HCT116 (cell line): Measurements from ENCODE around the gene POU5F1. TPM values are rescaled to one million over a fixed set of nuclear protein-coding genes. Genes with fewer than 3 reads are reported as not detected.

Experiments
- ATAC-seq: fragments of 200-7000 bp; cut with Tn5 transposase; 2 replicates; pipeline ENCODE4 v1.9.1; 2020; ENCODE audit warnings: mild to moderate bottlenecking, moderate library complexity
- BruUV-seq: library from RNA; stranded (reverse); fragments of 400-500 nt; replicated peaks from 2 replicates; lab custom pipeline; 2021; lab: Mats Ljungman, UMichigan
- CTCF ChIA-PET: fragments of 300-600 bp; sonication (Branson Sonifier 250); formaldehyde crosslinking; loops from one replicate; lab custom pipeline; 2021; ENCODE audit warnings: antibody characterized with exemption; lab: Charles Lee
- POLR2A ChIA-PET: fragments of 300-600, 350-600 bp; sonication (Branson Sonifier 250); formaldehyde crosslinking; loops from one replicate; lab custom pipeline; 2021; ENCODE audit warnings: antibody characterized with exemption; lab: Charles Lee
- RAD21 ChIA-PET, 2 experiments: fragments of 300-600 bp; sonication (Branson Sonifier 250); formaldehyde crosslinking; loops; one replicate each; lab custom pipeline; 2023; ENCODE audit warnings: low total read pairs in 2 of 2; ENCODE audit not compliant: uncharacterized antibody in 2 of 2, unreplicated experiment in 2 of 2, low non-redundant PET in 1 of 2; lab: Charles Lee
- DNase-seq: peaks from one replicate; pipeline ENCODE4 v3.0.0-alpha.2; 2010; ENCODE audit warnings: low read depth, low spot score
- H2AFZ ChIP-seq: fragments of 200-600 bp; shearing (Covaris generic), sonication (generic); 2 replicates; pipeline ENCODE4 v1.6.1; 2017; ENCODE audit warnings: low read depth, mixed run types, mixed read lengths, antibody characterized with exemption, low read length; ENCODE audit not compliant: poor library complexity, severe bottlenecking
- H3K27ac ChIP-seq: 2 replicates; pipeline ENCODE4 v1.5.1; 2012; ENCODE audit warnings: low read depth, low read length
- H3K27me3 ChIP-seq: fragments of 200-600 bp; sonication (generic); 2 replicates; pipeline ENCODE4 v1.6.1; 2016; ENCODE audit warnings: mixed run types, low read length, mixed read lengths; ENCODE audit not compliant: insufficient read depth
- H3K36me3 ChIP-seq, 2 experiments: fragments of 200-500 bp in 1 of 2; fragments of 200-600 bp in 1 of 2; sonication (Bioruptor generic) in 1 of 2; sonication (generic) in 1 of 2; 2 replicates each; pipeline versions ENCODE4 v1.5.1 to v1.6.1; 2014 to 2016; ENCODE audit warnings: low read length in 2 of 2, inconsistent platforms in 1 of 2, mixed read lengths in 1 of 2, mixed run types in 1 of 2; ENCODE audit not compliant: insufficient read depth in 2 of 2, control insufficient read depth in 1 of 2
- H3K4me1 ChIP-seq, 2 experiments: fragments of 200-600 bp in 1 of 2; sonication (generic) in 1 of 2; 2 replicates each; pipeline versions ENCODE4 v1.5.1 to v1.6.1; 2012 to 2017; ENCODE audit warnings: low read length in 2 of 2, inconsistent platforms in 1 of 2, mild to moderate bottlenecking in 1 of 2, mixed read lengths in 1 of 2, mixed run types in 1 of 2, moderate library complexity in 1 of 2; ENCODE audit not compliant: insufficient read depth in 2 of 2, control insufficient read depth in 1 of 2
- H3K4me2 ChIP-seq: fragments of 200-600 bp; sonication (generic); 2 replicates; pipeline ENCODE4 v1.6.1; 2017; ENCODE audit warnings: mixed run types, low read length, mixed read lengths
- H3K4me3 ChIP-seq, 2 experiments: fragments of 200-600 bp in 1 of 2; sonication (generic) in 1 of 2; replicated peaks in 1 of 2; 2 replicates each; pipeline ENCODE4 v1.5.1; 2011 to 2016; ENCODE audit warnings: low read length in 2 of 2, control low read depth in 1 of 2, low read depth in 1 of 2, mild to moderate bottlenecking in 1 of 2, mixed read lengths in 1 of 2, mixed run types in 1 of 2
- H3K79me2 ChIP-seq: fragments of 200-600 bp; sonication (generic); 2 replicates; pipeline ENCODE4 v1.6.1; 2017; ENCODE audit warnings: mild to moderate bottlenecking, mixed run types, low read length, moderate library complexity, mixed read lengths; ENCODE audit not compliant: insufficient read depth
- H3K9ac ChIP-seq: fragments of 200-600 bp; sonication (generic); 2 replicates; pipeline ENCODE4 v1.6.1; 2016; ENCODE audit warnings: low read length, mixed read lengths
- H3K9me2 ChIP-seq: fragments of 200-600 bp; sonication (generic), shearing (Covaris generic); 2 replicates; pipeline ENCODE4 v1.6.1; 2017; ENCODE audit warnings: mixed run types, mild to moderate bottlenecking, moderate library complexity; ENCODE audit not compliant: insufficient read depth
- H3K9me3 ChIP-seq, 2 experiments: fragments of 200-500 bp in 1 of 2; fragments of 200-600 bp in 1 of 2; sonication (Bioruptor generic) in 1 of 2; sonication (generic) in 1 of 2; 2 replicates each; pipeline ENCODE4 v1.6.1; 2014 to 2017; ENCODE audit warnings: low read length in 2 of 2, mixed read lengths in 2 of 2, inconsistent platforms in 1 of 2, low read depth in 1 of 2, mild to moderate bottlenecking in 1 of 2, mixed run types in 1 of 2, moderate library complexity in 1 of 2; ENCODE audit not compliant: control insufficient read depth in 1 of 2, insufficient read depth in 1 of 2
- H4K20me1 ChIP-seq: fragments of 200-600 bp; sonication (generic), shearing (Covaris generic); 2 replicates; pipeline ENCODE4 v1.6.1; 2017; ENCODE audit warnings: mixed run types, mild to moderate bottlenecking, moderate library complexity; ENCODE audit not compliant: insufficient read depth
- CBX3 ChIP-seq: IDR thresholded peaks from 2 replicates; pipeline ENCODE4 v1.6.1; 2012; ENCODE audit warnings: low read depth
- CEBPB ChIP-seq: IDR thresholded peaks from 2 replicates; pipeline ENCODE4 v1.6.1; 2012; ENCODE audit warnings: low read depth
- EGR1 ChIP-seq: IDR thresholded peaks from 2 replicates; pipeline ENCODE4 v1.6.1; 2012; ENCODE audit warnings: low read depth
- ELF1 ChIP-seq: IDR thresholded peaks from 2 replicates; pipeline ENCODE4 v1.6.1; 2012; ENCODE audit warnings: low read depth, borderline replicate concordance
- EZH2 ChIP-seq: fragments of 200-600 bp; sonication (generic); IDR thresholded peaks from 2 replicates; pipeline ENCODE4 v1.6.1; 2017; ENCODE audit warnings: antibody characterized with exemption, mixed run types
- EZH2phosphoT487 ChIP-seq: fragments of 200-600 bp; IDR thresholded peaks from 2 replicates; pipeline ENCODE4 v1.6.1; 2018; ENCODE audit warnings: antibody characterized with exemption, borderline replicate concordance
- FOSL1 ChIP-seq: IDR thresholded peaks from 2 replicates; pipeline ENCODE4 v1.6.1; 2012; ENCODE audit warnings: low read depth
- POLR2A ChIP-seq: IDR thresholded peaks from 2 replicates; pipeline ENCODE4 v1.7.0; 2011; ENCODE audit warnings: borderline replicate concordance; ENCODE audit not compliant: insufficient read depth, insufficient read length; ENCODE audit errors: extremely low read depth
- RAD21 ChIP-seq: IDR thresholded peaks from 2 replicates; pipeline ENCODE4 v1.6.1; 2012; ENCODE audit warnings: low read depth, mild to moderate bottlenecking
- REST ChIP-seq: IDR thresholded peaks from 2 replicates; pipeline ENCODE4 v1.6.1; 2012; ENCODE audit warnings: low read depth
- SIN3A ChIP-seq: IDR thresholded peaks from 2 replicates; pipeline ENCODE4 v1.6.1; 2012; ENCODE audit warnings: low read depth
- SP1 ChIP-seq: IDR thresholded peaks from 2 replicates; pipeline ENCODE4 v1.6.1; 2012; ENCODE audit warnings: low read depth
- SRF ChIP-seq: IDR thresholded peaks from 2 replicates; pipeline ENCODE4 v1.6.1; 2012; ENCODE audit warnings: low read depth
- TCF7L2 ChIP-seq: IDR thresholded peaks from 2 replicates; pipeline ENCODE4 v1.7.0; 2011; ENCODE audit warnings: borderline replicate concordance, inconsistent platforms; ENCODE audit not compliant: insufficient read depth, insufficient read length; ENCODE audit errors: extremely low read depth
- YY1 ChIP-seq: IDR thresholded peaks from 2 replicates; pipeline ENCODE4 v1.6.1; 2011; ENCODE audit warnings: low read length, low read depth, moderate library complexity, mild to moderate bottlenecking; ENCODE audit not compliant: insufficient replicate concordance; ENCODE audit errors: extremely low read depth
- intact Hi-C: fragments of 100-400 bp; cut with micrococcal nuclease; formaldehyde crosslinking; loops from 2 replicates; pipeline ENCODE4 v1.10.0; 2022
- total RNA-seq: library from RNA; stranded (reverse); gene quantifications from one replicate; pipeline ENCODE4 v1.2.1, GENCODE V29; 2021; ENCODE audit not compliant: unreplicated experiment
- TF ChIP-seq, protein P1 (sequence below): IDR thresholded peaks from 2 replicates; pipeline ENCODE4 v1.6.1; 2012
- TF ChIP-seq, protein P2 (sequence below): IDR thresholded peaks from 2 replicates; pipeline ENCODE4 v1.6.1; 2011; ENCODE audit warnings: mild to moderate bottlenecking, low read length, moderate library complexity; ENCODE audit not compliant: insufficient replicate concordance; ENCODE audit errors: extremely low read depth
- TF ChIP-seq, protein P3 (sequence below): IDR thresholded peaks from 2 replicates; pipeline ENCODE4 v1.6.1; 2012
- TF ChIP-seq, protein P4 (sequence below), 3 experiments: fragments of 200-600 bp in 1 of 3; sonication (generic) in 1 of 3; IDR thresholded peaks in 2 of 3; conservative IDR thresholded peaks in 1 of 3; 2 replicates each; pipeline ENCODE4 v1.5.1; 2012 to 2017; ENCODE audit warnings: low read depth in 2 of 3, low read length in 2 of 3, antibody characterized with exemption in 1 of 3, borderline replicate concordance in 1 of 3, control low read depth in 1 of 3, mild to moderate bottlenecking in 1 of 3, mixed read lengths in 1 of 3, mixed run types in 1 of 3, moderate library complexity in 1 of 3; ENCODE audit not compliant: insufficient read depth in 1 of 3

POU5F1 gene
- total RNA-seq, 1 experiment from 2014 or later, result 1.9 TPM

DNA sequence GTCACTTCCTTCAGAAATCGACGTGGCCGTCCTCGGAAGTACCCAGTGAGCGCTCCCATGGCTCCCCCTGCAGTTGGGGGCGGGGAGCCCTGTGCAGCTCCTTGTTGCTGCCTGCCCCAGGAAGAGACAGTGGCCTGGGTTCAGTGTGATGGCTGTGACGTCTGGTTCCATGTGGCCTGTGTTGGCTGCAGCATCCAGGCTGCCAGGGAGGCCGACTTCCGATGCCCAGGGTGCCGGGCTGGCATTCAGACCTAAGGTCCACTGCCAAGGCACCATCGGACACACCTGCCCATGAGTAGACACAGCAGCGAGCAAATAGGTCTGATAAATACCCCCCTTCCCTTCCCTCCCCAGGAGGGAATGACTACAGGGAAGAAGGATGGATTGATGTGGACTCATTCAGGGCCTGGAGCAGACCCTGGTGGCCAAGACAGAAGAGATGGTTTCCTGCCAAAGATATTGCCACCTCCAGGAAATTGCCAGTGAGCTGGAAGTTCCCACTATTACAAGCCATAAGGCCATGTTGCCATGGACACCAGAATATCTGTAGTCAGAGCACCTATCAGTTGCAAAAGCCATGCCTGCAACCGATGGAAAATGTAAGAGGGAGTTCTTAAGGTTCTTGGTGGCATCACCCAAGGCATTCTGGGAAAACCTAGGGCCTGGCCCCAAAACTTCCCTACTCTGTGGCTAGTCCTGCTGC is 7.9 kb downstream of the POU5F1 start:
- Histone ChIP-seq H3K4me1 (peaks cover 13 to 19% of the 10 kb centered on the region in 2 experiments), H3K27ac (no peak overlapping the region), H3K4me2 (no peak overlapping the region), H3K4me3 (no peak overlapping the region), H3K79me2 (peaks cover 5% of the 10 kb centered on the region; the same call in 1 of the 2 replicates), H3K9me2 (no peaks in the 10 kb centered on the region), H3K36me3 (peaks cover 3 to 12% of the 10 kb centered on the region in 2 experiments; a peak in 3 of 4 replicates), H3K9ac (no peak overlapping the region), H4K20me1 (no peaks in the 10 kb centered on the region), H2AFZ (no peak overlapping the region), H3K9me3 (no peaks in the 10 kb centered on the region), H3K27me3 (no peaks in the 10 kb centered on the region)
- intact Hi-C loops, result no loop called here
- POLR2A ChIA-PET, result no interaction called here
- TF ChIP-seq, protein P1, sequence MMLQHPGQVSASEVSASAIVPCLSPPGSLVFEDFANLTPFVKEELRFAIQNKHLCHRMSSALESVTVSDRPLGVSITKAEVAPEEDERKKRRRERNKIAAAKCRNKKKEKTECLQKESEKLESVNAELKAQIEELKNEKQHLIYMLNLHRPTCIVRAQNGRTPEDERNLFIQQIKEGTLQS, result no peak
- TF ChIP-seq RAD21 (no peak), TCF7L2 (no peak), SP1 (no peak), REST (no peak), CBX3 (no peak), EGR1 (no peak), CEBPB (no peak), FOSL1 (no peak), YY1 (no peak), POLR2A (no peak), EZH2phosphoT487 (no peak), ELF1 (no peak), SIN3A (no peak), EZH2 (no peak), SRF (no peak)
- TF ChIP-seq, protein P2, sequence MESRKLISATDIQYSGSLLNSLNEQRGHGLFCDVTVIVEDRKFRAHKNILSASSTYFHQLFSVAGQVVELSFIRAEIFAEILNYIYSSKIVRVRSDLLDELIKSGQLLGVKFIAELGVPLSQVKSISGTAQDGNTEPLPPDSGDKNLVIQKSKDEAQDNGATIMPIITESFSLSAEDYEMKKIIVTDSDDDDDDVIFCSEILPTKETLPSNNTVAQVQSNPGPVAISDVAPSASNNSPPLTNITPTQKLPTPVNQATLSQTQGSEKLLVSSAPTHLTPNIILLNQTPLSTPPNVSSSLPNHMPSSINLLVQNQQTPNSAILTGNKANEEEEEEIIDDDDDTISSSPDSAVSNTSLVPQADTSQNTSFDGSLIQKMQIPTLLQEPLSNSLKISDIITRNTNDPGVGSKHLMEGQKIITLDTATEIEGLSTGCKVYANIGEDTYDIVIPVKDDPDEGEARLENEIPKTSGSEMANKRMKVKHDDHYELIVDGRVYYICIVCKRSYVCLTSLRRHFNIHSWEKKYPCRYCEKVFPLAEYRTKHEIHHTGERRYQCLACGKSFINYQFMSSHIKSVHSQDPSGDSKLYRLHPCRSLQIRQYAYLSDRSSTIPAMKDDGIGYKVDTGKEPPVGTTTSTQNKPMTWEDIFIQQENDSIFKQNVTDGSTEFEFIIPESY, result no peak
- TF ChIP-seq, protein P3, sequence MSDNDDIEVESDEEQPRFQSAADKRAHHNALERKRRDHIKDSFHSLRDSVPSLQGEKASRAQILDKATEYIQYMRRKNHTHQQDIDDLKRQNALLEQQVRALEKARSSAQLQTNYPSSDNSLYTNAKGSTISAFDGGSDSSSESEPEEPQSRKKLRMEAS, result no peak
- TF ChIP-seq, protein P4, sequence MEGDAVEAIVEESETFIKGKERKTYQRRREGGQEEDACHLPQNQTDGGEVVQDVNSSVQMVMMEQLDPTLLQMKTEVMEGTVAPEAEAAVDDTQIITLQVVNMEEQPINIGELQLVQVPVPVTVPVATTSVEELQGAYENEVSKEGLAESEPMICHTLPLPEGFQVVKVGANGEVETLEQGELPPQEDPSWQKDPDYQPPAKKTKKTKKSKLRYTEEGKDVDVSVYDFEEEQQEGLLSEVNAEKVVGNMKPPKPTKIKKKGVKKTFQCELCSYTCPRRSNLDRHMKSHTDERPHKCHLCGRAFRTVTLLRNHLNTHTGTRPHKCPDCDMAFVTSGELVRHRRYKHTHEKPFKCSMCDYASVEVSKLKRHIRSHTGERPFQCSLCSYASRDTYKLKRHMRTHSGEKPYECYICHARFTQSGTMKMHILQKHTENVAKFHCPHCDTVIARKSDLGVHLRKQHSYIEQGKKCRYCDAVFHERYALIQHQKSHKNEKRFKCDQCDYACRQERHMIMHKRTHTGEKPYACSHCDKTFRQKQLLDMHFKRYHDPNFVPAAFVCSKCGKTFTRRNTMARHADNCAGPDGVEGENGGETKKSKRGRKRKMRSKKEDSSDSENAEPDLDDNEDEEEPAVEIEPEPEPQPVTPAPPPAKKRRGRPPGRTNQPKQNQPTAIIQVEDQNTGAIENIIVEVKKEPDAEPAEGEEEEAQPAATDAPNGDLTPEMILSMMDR (IDR thresholded peaks at IDR 0.05 in 2 of 3, conservative IDR thresholded peaks at IDR 0.05 in 1 of 3; ENCODE audit: borderline replicate concordance in 1 of 3, insufficient read depth in 1 of 3, low read depth in 2 of 3, low read length in 2 of 3), result no peak
- RAD21 ChIA-PET, result no interaction called here
- CTCF ChIA-PET, result no interaction called here
- no peak for ATAC-seq
- no peak for DNase-seq
- BruUV-seq, result no TSS peak
